ENCODE results near the gene PNLDC1. TPM values are rescaled to one million over a fixed set of nuclear protein-coding genes. Genes with fewer than 3 reads are reported as not detected.

The PNLDC1 gene
- total and polyA plus RNA-seq, 9 of the 15 experiments (the other 6 are each of a cell fraction or from before 2014, with no cell fraction given): 0.12 TPM; not detected in 8

DNA sequence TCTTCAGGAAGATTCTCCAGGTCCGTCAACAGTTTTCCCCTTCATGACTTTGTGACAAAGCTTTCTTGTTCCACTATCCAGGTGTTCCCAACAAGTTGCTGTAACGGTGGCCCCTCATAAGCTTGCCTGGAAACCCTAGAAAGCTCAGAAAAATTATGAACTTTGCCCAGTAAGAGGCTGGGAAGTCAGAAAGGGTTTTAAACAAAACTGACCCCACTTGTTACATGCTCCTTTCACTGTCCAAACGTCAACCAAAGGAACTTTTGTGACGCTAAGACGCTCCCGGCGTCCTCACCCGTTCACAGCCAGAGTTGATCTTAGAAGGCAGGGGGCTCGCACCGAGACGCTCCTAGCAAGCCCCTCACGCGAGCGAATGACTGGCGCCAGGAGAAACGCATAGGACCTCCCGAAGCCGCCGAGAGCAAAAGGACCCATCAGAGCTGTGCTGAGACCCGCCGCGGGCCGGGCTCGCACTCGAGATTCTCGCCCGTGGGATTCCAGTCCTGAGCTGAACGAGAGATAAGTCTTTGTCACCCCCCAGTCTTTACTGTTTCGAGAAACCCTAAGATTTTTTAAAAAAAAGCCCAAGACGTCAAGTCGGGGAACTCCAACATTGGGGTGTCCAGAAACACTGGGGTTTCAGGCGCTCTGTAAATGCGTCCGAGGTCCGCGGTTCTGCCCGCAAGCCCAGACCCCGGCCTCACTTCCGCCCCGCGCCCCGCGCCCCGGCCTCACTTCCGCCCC is 38.8 kb upstream of the PNLDC1 start (continued):
- TF ChIP-seq, protein P1, sequence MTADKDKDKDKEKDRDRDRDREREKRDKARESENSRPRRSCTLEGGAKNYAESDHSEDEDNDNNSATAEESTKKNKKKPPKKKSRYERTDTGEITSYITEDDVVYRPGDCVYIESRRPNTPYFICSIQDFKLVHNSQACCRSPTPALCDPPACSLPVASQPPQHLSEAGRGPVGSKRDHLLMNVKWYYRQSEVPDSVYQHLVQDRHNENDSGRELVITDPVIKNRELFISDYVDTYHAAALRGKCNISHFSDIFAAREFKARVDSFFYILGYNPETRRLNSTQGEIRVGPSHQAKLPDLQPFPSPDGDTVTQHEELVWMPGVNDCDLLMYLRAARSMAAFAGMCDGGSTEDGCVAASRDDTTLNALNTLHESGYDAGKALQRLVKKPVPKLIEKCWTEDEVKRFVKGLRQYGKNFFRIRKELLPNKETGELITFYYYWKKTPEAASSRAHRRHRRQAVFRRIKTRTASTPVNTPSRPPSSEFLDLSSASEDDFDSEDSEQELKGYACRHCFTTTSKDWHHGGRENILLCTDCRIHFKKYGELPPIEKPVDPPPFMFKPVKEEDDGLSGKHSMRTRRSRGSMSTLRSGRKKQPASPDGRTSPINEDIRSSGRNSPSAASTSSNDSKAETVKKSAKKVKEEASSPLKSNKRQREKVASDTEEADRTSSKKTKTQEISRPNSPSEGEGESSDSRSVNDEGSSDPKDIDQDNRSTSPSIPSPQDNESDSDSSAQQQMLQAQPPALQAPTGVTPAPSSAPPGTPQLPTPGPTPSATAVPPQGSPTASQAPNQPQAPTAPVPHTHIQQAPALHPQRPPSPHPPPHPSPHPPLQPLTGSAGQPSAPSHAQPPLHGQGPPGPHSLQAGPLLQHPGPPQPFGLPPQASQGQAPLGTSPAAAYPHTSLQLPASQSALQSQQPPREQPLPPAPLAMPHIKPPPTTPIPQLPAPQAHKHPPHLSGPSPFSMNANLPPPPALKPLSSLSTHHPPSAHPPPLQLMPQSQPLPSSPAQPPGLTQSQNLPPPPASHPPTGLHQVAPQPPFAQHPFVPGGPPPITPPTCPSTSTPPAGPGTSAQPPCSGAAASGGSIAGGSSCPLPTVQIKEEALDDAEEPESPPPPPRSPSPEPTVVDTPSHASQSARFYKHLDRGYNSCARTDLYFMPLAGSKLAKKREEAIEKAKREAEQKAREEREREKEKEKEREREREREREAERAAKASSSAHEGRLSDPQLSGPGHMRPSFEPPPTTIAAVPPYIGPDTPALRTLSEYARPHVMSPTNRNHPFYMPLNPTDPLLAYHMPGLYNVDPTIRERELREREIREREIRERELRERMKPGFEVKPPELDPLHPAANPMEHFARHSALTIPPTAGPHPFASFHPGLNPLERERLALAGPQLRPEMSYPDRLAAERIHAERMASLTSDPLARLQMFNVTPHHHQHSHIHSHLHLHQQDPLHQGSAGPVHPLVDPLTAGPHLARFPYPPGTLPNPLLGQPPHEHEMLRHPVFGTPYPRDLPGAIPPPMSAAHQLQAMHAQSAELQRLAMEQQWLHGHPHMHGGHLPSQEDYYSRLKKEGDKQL (CRISPR knock-in tag; IDR thresholded peaks at IDR 0.05; ENCODE audit: borderline replicate concordance): peak; percentile 64; the same call in 1 of the 2 replicates
- TF ChIP-seq ZBTB1 (CRISPR knock-in tag; IDR thresholded peaks at IDR 0.05; ENCODE audit: borderline replicate concordance, low read depth) (peak; percentile 40; the same call in 1 of the 2 replicates), ZNF280B (CRISPR knock-in tag; IDR thresholded peaks at IDR 0.05) (no peak), KAT7 (CRISPR knock-in tag; IDR thresholded peaks at IDR 0.05; ENCODE audit: borderline replicate concordance) (peak; percentile 11; the same call in 1 of the 2 replicates), NBN (IDR thresholded peaks at IDR 0.05; ENCODE audit: low read depth) (0 out of 2 replicates have a peak, but pooled peaks have one; percentile 18), KDM5B (IDR thresholded peaks at IDR 0.05; ENCODE audit: insufficient replicate concordance, low read depth, low read length) (peak; percentile 54), CREM (IDR thresholded peaks at IDR 0.05; ENCODE audit: low read depth) (peak; percentile 26; the same call in 1 of the 2 replicates), FOXP1 (CRISPR knock-in tag; IDR thresholded peaks at IDR 0.05) (no peak), XRCC4 (IDR thresholded peaks at IDR 0.05; ENCODE audit: extremely low read depth, insufficient read depth, insufficient read length) (no peak), CHD1 (IDR thresholded peaks at IDR 0.05; ENCODE audit: low read length) (peak; percentile 85), MCM7 (IDR thresholded peaks at IDR 0.05) (no peak), ZBTB17 (CRISPR knock-in tag; IDR thresholded peaks at IDR 0.05) (peak; percentile 45; the same call in 1 of the 2 replicates), NR2C2 (CRISPR knock-in tag; IDR thresholded peaks at IDR 0.05) (no peak), NR2C2 (tag; IDR thresholded peaks at IDR 0.05) (peak; percentile 72), HDAC1 (IDR thresholded peaks at IDR 0.05) (peak in 1 of 2 experiments; percentile 28; a peak in 1 of 4 replicates), ZNF263 (CRISPR knock-in tag; IDR thresholded peaks at IDR 0.05; ENCODE audit: borderline replicate concordance) (0 out of 2 replicates have a peak, but pooled peaks have one; percentile 16), XRCC3 (IDR thresholded peaks at IDR 0.05) (no peak), ZNF639 (CRISPR knock-in tag; conservative IDR thresholded peaks at IDR 0.05 in 1 of 2, IDR thresholded peaks at IDR 0.05 in 1 of 2) (peak in 1 of 2 experiments; percentile 21; a peak in 1 of 4 replicates), NR2F6 (CRISPR knock-in tag; IDR thresholded peaks at IDR 0.05) (no peak)
